B cell (primary cell): ENCODE measurements around the gene SPN.

Source experiments
- EZH2 ChIP-seq: IDR thresholded peaks from 2 replicates; pipeline ENCODE4 v1.6.1; 2012; ENCODE audit warnings: borderline replicate concordance, low read depth, mild to moderate bottlenecking, moderate library complexity, low read length; ENCODE audit not compliant: insufficient read depth, poor library complexity, severe bottlenecking
- TF ChIP-seq, protein P1 (sequence below): fragments of 200-600 bp; IDR thresholded peaks from one replicate; pipeline ENCODE4 v1.8.0; 2022; ENCODE audit warnings: antibody characterized with exemption, mild to moderate bottlenecking

GRCh38 chr16:29643596-29643995 is 19.5 kb upstream of the SPN start:
- TF ChIP-seq, protein P1, sequence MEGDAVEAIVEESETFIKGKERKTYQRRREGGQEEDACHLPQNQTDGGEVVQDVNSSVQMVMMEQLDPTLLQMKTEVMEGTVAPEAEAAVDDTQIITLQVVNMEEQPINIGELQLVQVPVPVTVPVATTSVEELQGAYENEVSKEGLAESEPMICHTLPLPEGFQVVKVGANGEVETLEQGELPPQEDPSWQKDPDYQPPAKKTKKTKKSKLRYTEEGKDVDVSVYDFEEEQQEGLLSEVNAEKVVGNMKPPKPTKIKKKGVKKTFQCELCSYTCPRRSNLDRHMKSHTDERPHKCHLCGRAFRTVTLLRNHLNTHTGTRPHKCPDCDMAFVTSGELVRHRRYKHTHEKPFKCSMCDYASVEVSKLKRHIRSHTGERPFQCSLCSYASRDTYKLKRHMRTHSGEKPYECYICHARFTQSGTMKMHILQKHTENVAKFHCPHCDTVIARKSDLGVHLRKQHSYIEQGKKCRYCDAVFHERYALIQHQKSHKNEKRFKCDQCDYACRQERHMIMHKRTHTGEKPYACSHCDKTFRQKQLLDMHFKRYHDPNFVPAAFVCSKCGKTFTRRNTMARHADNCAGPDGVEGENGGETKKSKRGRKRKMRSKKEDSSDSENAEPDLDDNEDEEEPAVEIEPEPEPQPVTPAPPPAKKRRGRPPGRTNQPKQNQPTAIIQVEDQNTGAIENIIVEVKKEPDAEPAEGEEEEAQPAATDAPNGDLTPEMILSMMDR, result no peak
- TF ChIP-seq EZH2, result no peak
